SK-N-SH (cell line): ENCODE results near the gene SLC25A4. TPM values are rescaled to one million over a fixed set of nuclear protein-coding genes. Genes with fewer than 3 reads are reported as not detected.

Experiments used
- CTCF ChIA-PET: fragments of 300-600, 350-600 bp; formaldehyde crosslinking; extraction: SDS; loops from one replicate; lab custom pipeline; 2021; lab: Yijun Ruan, JAX
- POLR2A ChIA-PET: fragments of 350-600 bp; sonication (Branson Sonifier 250); formaldehyde crosslinking; extraction: SDS; loops from one replicate; lab custom pipeline; 2020; ENCODE audit warnings: antibody characterized with exemption, inconsistent platforms; lab: Yijun Ruan, JAX
- DNase-seq: peaks from one replicate; pipeline ENCODE4 v3.0.0; 2012
- H2AFZ ChIP-seq: fragments of 200-600 bp; sonication (generic); 2 replicates; pipeline ENCODE4 v1.8.1; 2016; ENCODE audit warnings: antibody characterized with exemption, mild to moderate bottlenecking, low read depth
- H3F3A ChIP-seq: fragments of 200-600 bp; sonication (generic); replicated peaks from 2 replicates; pipeline ENCODE3; 2016; ENCODE audit warnings: antibody characterized with exemption, mild to moderate bottlenecking; ENCODE audit not compliant: insufficient read depth
- H3K27ac ChIP-seq, 2 experiments: fragments of 200-500 bp in 1 of 2; fragments of 200-600 bp in 1 of 2; sonication (Bioruptor generic) in 1 of 2; sonication (generic), shearing (Covaris generic) in 1 of 2; 2 replicates each; pipeline versions ENCODE4 v1.5.1 to v1.6.1; 2014 to 2016; ENCODE audit warnings: low read depth in 2 of 2, inconsistent platforms in 1 of 2, low read length in 1 of 2, mild to moderate bottlenecking in 1 of 2, mixed read lengths in 1 of 2
- H3K27me3 ChIP-seq: fragments of 200-600 bp; sonication (generic), shearing (Covaris generic); 2 replicates; pipeline ENCODE4 v1.6.1; 2016; ENCODE audit warnings: mixed run types; ENCODE audit not compliant: insufficient read depth
- H3K36me3 ChIP-seq, 2 experiments: fragments of 200-500 bp in 1 of 2; fragments of 200-600 bp in 1 of 2; sonication (Bioruptor generic) in 1 of 2; sonication (generic) in 1 of 2; replicated peaks in 1 of 2; 2 replicates each; pipeline versions ENCODE3 to v1.5.1; 2014 to 2016; ENCODE audit warnings: low read length in 1 of 2, mild to moderate bottlenecking in 1 of 2; ENCODE audit not compliant: insufficient read depth in 2 of 2, control insufficient read depth in 1 of 2
- H3K4me1 ChIP-seq, 2 experiments: fragments of 200-500 bp in 1 of 2; fragments of 200-600 bp in 1 of 2; sonication (Bioruptor generic) in 1 of 2; sonication (generic), shearing (Covaris generic) in 1 of 2; 2 replicates each; pipeline versions ENCODE4 v1.5.1 to v1.6.1; 2014 to 2016; ENCODE audit warnings: low read depth in 1 of 2, low read length in 1 of 2, mixed run types in 1 of 2; ENCODE audit not compliant: insufficient read depth in 2 of 2, control insufficient read depth in 1 of 2
- H3K4me2 ChIP-seq: fragments of 200-600 bp; sonication (generic), shearing (Covaris generic); 2 replicates; pipeline ENCODE4 v1.6.1; 2017; ENCODE audit warnings: mixed run types
- H3K4me3 ChIP-seq, 2 experiments: fragments of 200-500 bp in 1 of 2; fragments of 200-600 bp in 1 of 2; sonication (Bioruptor generic) in 1 of 2; sonication (generic), shearing (Covaris generic) in 1 of 2; 2 replicates each; pipeline versions ENCODE4 v1.5.1 to v1.8.1; 2014 to 2016; ENCODE audit warnings: low read depth in 2 of 2, inconsistent platforms in 1 of 2, low read length in 1 of 2, mild to moderate bottlenecking in 1 of 2, mixed read lengths in 1 of 2, moderate library complexity in 1 of 2
- H3K79me2 ChIP-seq: fragments of 200-600 bp; sonication (generic); 2 replicates; pipeline ENCODE4 v1.8.1; 2017; ENCODE audit warnings: mild to moderate bottlenecking; ENCODE audit not compliant: insufficient read depth
- H3K9ac ChIP-seq: fragments of 200-600 bp; sonication (generic); 2 replicates; pipeline ENCODE4 v1.6.1; 2017; ENCODE audit warnings: mixed run types
- H3K9me2 ChIP-seq: fragments of 200-600 bp; sonication (generic); 2 replicates; pipeline ENCODE4 v1.6.1; 2017; ENCODE audit warnings: mixed run types
- H3K9me3 ChIP-seq: fragments of 200-600 bp; sonication (generic); 2 replicates; pipeline ENCODE4 v1.6.1; 2017; ENCODE audit warnings: mixed run types, mild to moderate bottlenecking, moderate library complexity
- H4K20me1 ChIP-seq: fragments of 200-600 bp; sonication (generic); 2 replicates; pipeline ENCODE4 v1.6.1; 2017; ENCODE audit warnings: mild to moderate bottlenecking, mixed run types; ENCODE audit not compliant: insufficient read depth
- CTCF ChIP-seq: fragments of 200-600 bp; sonication (generic); IDR thresholded peaks from 2 replicates; pipeline ENCODE4 v1.6.1; 2017; ENCODE audit warnings: antibody characterized with exemption, mild to moderate bottlenecking, moderate library complexity
- EZH2phosphoT487 ChIP-seq: fragments of 200-600 bp; sonication (generic); IDR thresholded peaks from 2 replicates; pipeline ENCODE4 v1.6.1; 2017; ENCODE audit warnings: low read depth, mixed run types, mild to moderate bottlenecking, antibody characterized with exemption, moderate library complexity, borderline replicate concordance
- FOXJ3 ChIP-seq: sonication (generic); formaldehyde crosslinking; IDR thresholded peaks from 2 replicates; pipeline ENCODE4 v1.5.1; 2020; ENCODE audit warnings: mild to moderate bottlenecking, missing genetic modification reagents
- FOXM1 ChIP-seq: IDR thresholded peaks from 2 replicates; pipeline ENCODE4 v1.4.0; 2012; ENCODE audit warnings: low read depth, mild to moderate bottlenecking
- GATA2 ChIP-seq: sonication (generic); formaldehyde crosslinking; IDR thresholded peaks from 2 replicates; pipeline ENCODE4 v1.5.0; 2020; ENCODE audit warnings: mild to moderate bottlenecking, missing genetic modification reagents
- JUND ChIP-seq: IDR thresholded peaks from 2 replicates; pipeline ENCODE4 v1.4.0; 2012
- NFIC ChIP-seq: IDR thresholded peaks from 2 replicates; pipeline ENCODE4 v1.4.0; 2012; ENCODE audit warnings: borderline replicate concordance
- NRF1 ChIP-seq: IDR thresholded peaks from 2 replicates; pipeline ENCODE4 v1.6.1; 2012; ENCODE audit warnings: low read depth, mild to moderate bottlenecking, low read length
- POLR2AphosphoS5 ChIP-seq: IDR thresholded peaks from 2 replicates; pipeline ENCODE4 v1.6.1; 2012; ENCODE audit warnings: low read depth, low read length
- RCOR1 ChIP-seq: fragments of 150-350 bp; IDR thresholded peaks from 2 replicates; pipeline ENCODE4 v1.6.1; 2017; ENCODE audit warnings: antibody characterized with exemption, low read length
- RFX5 ChIP-seq: IDR thresholded peaks from 2 replicates; pipeline ENCODE4 v1.6.1; 2012; ENCODE audit warnings: mild to moderate bottlenecking, improper control_type of control experiment, low read length
- RXRA ChIP-seq: IDR thresholded peaks from 2 replicates; pipeline ENCODE4 v1.4.0; 2012; ENCODE audit warnings: low read depth, mild to moderate bottlenecking, borderline replicate concordance
- SIN3A ChIP-seq: IDR thresholded peaks from 2 replicates; pipeline ENCODE4 v1.6.1; 2012; ENCODE audit warnings: low read depth, mild to moderate bottlenecking, low read length, moderate library complexity, borderline replicate concordance
- USF1 ChIP-seq: IDR thresholded peaks from 2 replicates; pipeline ENCODE4 v1.4.0; 2012; ENCODE audit warnings: low read depth, borderline replicate concordance
- USF2 ChIP-seq: fragments of 150-350 bp; IDR thresholded peaks from 2 replicates; pipeline ENCODE4 v1.6.1; 2017; ENCODE audit warnings: antibody characterized with exemption, low read length, low read depth, borderline replicate concordance
- ZBTB33 ChIP-seq: IDR thresholded peaks from 2 replicates; pipeline ENCODE4 v1.4.0; 2012; ENCODE audit warnings: low read depth, borderline replicate concordance
- WGBS: methylation state at CpG from one replicate; pipeline ENCODE4 v1.1.6; 2017; ENCODE audit warnings: low lambda C conversion rate; 5-methylcytosine and 5-hydroxymethylcytosine counted together
- polyA plus RNA-seq, 3 experiments: library from polyadenylated mRNA; depleted of rRNA; stranded (reverse); fragments of >200 nt; gene quantifications; 2 replicates each; pipeline ENCODE4 v1.2.3, GENCODE V29; 2012
- TF ChIP-seq, protein P1 (sequence below): fragments of 150-350 bp; IDR thresholded peaks from 2 replicates; pipeline ENCODE4 v1.6.1; 2016; ENCODE audit warnings: mild to moderate bottlenecking, low read depth, low read length

Gene SLC25A4
- polyA plus RNA-seq, 1 of the 3 experiments (the other 2 are of a cell fraction) = 36.2 TPM

GRCh38 chr4:185145572-185145971 lies 2.5 kb downstream of the SLC25A4 start:
- 83% methylated on average over 9 of the region's 13 CpGs for WGBS
- H3F3A ChIP-seq = peaks cover 4% of the 10 kb centered on the region
- no peaks in the 10 kb centered on the region for H3K9me3 ChIP-seq
- POLR2A ChIA-PET = no interaction called here
- peaks cover 24% of the 10 kb centered on the region; the same call in 1 of the 2 replicates for H3K79me2 ChIP-seq
- TF ChIP-seq RXRA (no peak), POLR2AphosphoS5 (no peak), RCOR1 (no peak), SIN3A (no peak), JUND (no peak), CTCF (no peak), USF1 (no peak), FOXM1 (no peak), RFX5 (no peak), USF2 (no peak), NRF1 (no peak), GATA2 (CRISPR knock-in tag) (no peak), NFIC (no peak), EZH2phosphoT487 (no peak)
- TF ChIP-seq, all 33 proteins: peak for 0
- Histone ChIP-seq H3K4me2 (peak overlapping the region; percentile 7; the same call in 1 of the 2 replicates), H3K4me1 (peaks cover 0 to 29% of the 10 kb centered on the region in 2 experiments; a peak in 2 of 4 replicates), H2AFZ (no peak overlapping the region), H3K27ac (no peak overlapping the region), H3K4me3 (no peak overlapping the region), H3K9me2 (no peaks in the 10 kb centered on the region), H3K27me3 (no peaks in the 10 kb centered on the region), H3K9ac (no peak overlapping the region), H3K36me3 (peaks cover 9 to 21% of the 10 kb centered on the region in 2 experiments), H4K20me1 (no peaks in the 10 kb centered on the region)
- no peak for DNase-seq
- CTCF ChIA-PET = interaction anchor here (0.9 to 2.0 kb wide), 5 partner anchors 10 to 893 kb away, joined by 3 to 12 read pairs (median 4); no protein-coding TSS in a partner anchor

- 92% methylated on average over 12 of the region's 12 CpGs for WGBS
- ChIA-PET CTCF (interaction anchor here (2.6 kb wide), 1 partner anchor 888 kb away, joined by 7 read pairs; no protein-coding TSS in a partner anchor), POLR2A (no interaction called here)
- no peaks in the 10 kb centered on the region for H3F3A ChIP-seq
- no peak overlapping the region for H3K9ac ChIP-seq
- H3K27me3 ChIP-seq = no peaks in the 10 kb centered on the region
- no peak overlapping the region for H3K4me2 ChIP-seq
- H3K4me3 ChIP-seq = no peak overlapping the region
- H3K9me2 ChIP-seq = no peaks in the 10 kb centered on the region
- no peak overlapping the region for H2AFZ ChIP-seq
- no peaks in the 10 kb centered on the region for H3K9me3 ChIP-seq
- no peaks in the 10 kb centered on the region for H4K20me1 ChIP-seq
- no peak for TF ChIP-seq FOXJ3 (CRISPR knock-in tag)
- TF ChIP-seq, protein P1, sequence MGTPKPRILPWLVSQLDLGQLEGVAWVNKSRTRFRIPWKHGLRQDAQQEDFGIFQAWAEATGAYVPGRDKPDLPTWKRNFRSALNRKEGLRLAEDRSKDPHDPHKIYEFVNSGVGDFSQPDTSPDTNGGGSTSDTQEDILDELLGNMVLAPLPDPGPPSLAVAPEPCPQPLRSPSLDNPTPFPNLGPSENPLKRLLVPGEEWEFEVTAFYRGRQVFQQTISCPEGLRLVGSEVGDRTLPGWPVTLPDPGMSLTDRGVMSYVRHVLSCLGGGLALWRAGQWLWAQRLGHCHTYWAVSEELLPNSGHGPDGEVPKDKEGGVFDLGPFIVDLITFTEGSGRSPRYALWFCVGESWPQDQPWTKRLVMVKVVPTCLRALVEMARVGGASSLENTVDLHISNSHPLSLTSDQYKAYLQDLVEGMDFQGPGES = no peak
- no peak for TF ChIP-seq ZBTB33
- no peak for DNase-seq
- peaks cover 25 to 28% of the 10 kb centered on the region in 2 experiments for H3K36me3 ChIP-seq
- H3K27ac ChIP-seq = no peak overlapping the region
- H3K79me2 ChIP-seq = peaks cover 15% of the 10 kb centered on the region; the same call in 1 of the 2 replicates
- H3K4me1 ChIP-seq = peaks cover 0 to 19% of the 10 kb centered on the region in 2 experiments; a peak in 2 of 4 replicates
Observed at GRCh38 chr4:185149392-185149791, 6.3 kb downstream of the SLC25A4 start.
